H1 (cell line): ENCODE data around the gene PKP3. TPM values are rescaled to one million over a fixed set of nuclear protein-coding genes. Genes with fewer than 3 reads are reported as not detected.

Experiments used
- CTCF ChIA-PET: fragments of 300-600 bp; sonication (Branson Sonifier 250); formaldehyde crosslinking; loops from one replicate; lab custom pipeline; 2021; ENCODE audit not compliant: partially characterized antibody; lab: Charles Lee
- POLR2A ChIA-PET: fragments of 300-600 bp; sonication (Branson Sonifier 250); formaldehyde crosslinking; loops from one replicate; lab custom pipeline; 2021; ENCODE audit warnings: inconsistent platforms; ENCODE audit not compliant: partially characterized antibody; lab: Charles Lee
- DNase-seq, 2 experiments: peaks; one replicate each; pipeline versions ENCODE4 v3.0.0 to v3.0.0-alpha.2; 2010 to 2022; ENCODE audit warnings: low spot score in 2 of 2, low read depth in 1 of 2, mixed read lengths in 1 of 2
- FAIRE-seq: peaks from 2 replicates; lab custom pipeline; 2011; peaks lifted over from hg19 to GRCh38; lab: Jason Lieb, UNC
- H2AFZ ChIP-seq: 2 replicates; pipeline ENCODE4 v1.8.1; 2012; ENCODE audit warnings: low read length, inconsistent platforms
- H2AK5ac ChIP-seq: 2 replicates; pipeline ENCODE4 v1.6.1; 2013; ENCODE audit warnings: low read depth, low read length
- H2BK120ac ChIP-seq: replicated peaks from 2 replicates; pipeline ENCODE3; 2013; ENCODE audit warnings: low read depth, low read length, inconsistent platforms
- H2BK12ac ChIP-seq: 2 replicates; pipeline ENCODE4 v1.6.1; 2013; ENCODE audit warnings: low read depth, low read length
- H2BK15ac ChIP-seq: 2 replicates; pipeline ENCODE4 v1.6.1; 2013; ENCODE audit warnings: low read length
- H2BK20ac ChIP-seq: 2 replicates; pipeline ENCODE4 v1.6.1; 2013; ENCODE audit warnings: low read length
- H2BK5ac ChIP-seq: 2 replicates; pipeline ENCODE4 v1.6.1; 2013; ENCODE audit warnings: low read depth, low read length
- H3K14ac ChIP-seq: 2 replicates; pipeline ENCODE4 v1.6.1; 2013; ENCODE audit warnings: inconsistent platforms; ENCODE audit not compliant: insufficient read length
- H3K18ac ChIP-seq: 2 replicates; pipeline ENCODE4 v1.6.1; 2013; ENCODE audit warnings: low read length; ENCODE audit errors: extremely low read depth
- H3K23ac ChIP-seq: 2 replicates; pipeline ENCODE4 v1.6.1; 2013; ENCODE audit warnings: inconsistent platforms; ENCODE audit not compliant: insufficient read length
- H3K23me2 ChIP-seq: 2 replicates; pipeline ENCODE4 v1.6.1; 2013; ENCODE audit warnings: low read depth, low read length
- H3K27ac ChIP-seq: 2 replicates; pipeline ENCODE4 v1.6.1; 2011; ENCODE audit warnings: low read depth, low read length, inconsistent platforms
- H3K27me3 ChIP-seq, 4 experiments: replicated peaks in 1 of 4; 1 replicate in 1 of 4; 2 replicates in 3 of 4; pipeline versions ENCODE4 v1.6.1 to v1.8.1; 2011 to 2013; ENCODE audit warnings: low read length in 3 of 4, mild to moderate bottlenecking in 3 of 4, inconsistent platforms in 2 of 4, mixed read lengths in 2 of 4, moderate library complexity in 1 of 4; ENCODE audit not compliant: control insufficient read depth in 3 of 4, insufficient read depth in 3 of 4; ENCODE audit errors: extremely low read depth in 1 of 4
- H3K36me3 ChIP-seq, 4 experiments: 2 replicates each; pipeline versions ENCODE4 v1.6.1 to v1.8.1; 2011 to 2013; ENCODE audit warnings: mild to moderate bottlenecking in 4 of 4, low read length in 3 of 4, moderate library complexity in 2 of 4, control low read depth in 1 of 4, inconsistent platforms in 1 of 4; ENCODE audit not compliant: insufficient read depth in 4 of 4, control insufficient read depth in 2 of 4
- H3K4ac ChIP-seq: replicated peaks from 2 replicates; pipeline ENCODE3; 2013; ENCODE audit warnings: low read length, low read depth, mixed read lengths, inconsistent platforms; ENCODE audit not compliant: insufficient read length
- H3K4me1 ChIP-seq, 4 experiments: replicated peaks in 1 of 4; 1 replicate in 1 of 4; 2 replicates in 3 of 4; pipeline versions ENCODE4 v1.6.1 to v1.8.1; 2011 to 2013; ENCODE audit warnings: low read length in 3 of 4, inconsistent platforms in 2 of 4, mixed read lengths in 1 of 4; ENCODE audit not compliant: insufficient read depth in 4 of 4, control insufficient read depth in 3 of 4
- H3K4me2 ChIP-seq, 2 experiments: 2 replicates each; pipeline versions ENCODE4 v1.6.1 to v1.8.1; 2011 to 2013; ENCODE audit warnings: low read depth in 2 of 2, low read length in 2 of 2, control low read depth in 1 of 2, inconsistent platforms in 1 of 2, mild to moderate bottlenecking in 1 of 2; ENCODE audit not compliant: insufficient read depth in 1 of 2
- H3K4me3 ChIP-seq, 4 experiments: fragments of 200-600, 300-600 bp in 1 of 4; sonication (generic), shearing (Covaris generic), sonication (Bioruptor Twin) in 1 of 4; 2 replicates each; pipeline versions ENCODE4 v1.5.1 to v1.8.1; 2011 to 2016; ENCODE audit warnings: low read length in 4 of 4, low read depth in 3 of 4, control low read depth in 2 of 4, inconsistent platforms in 2 of 4, mild to moderate bottlenecking in 2 of 4, mixed read lengths in 1 of 4, moderate library complexity in 1 of 4; ENCODE audit not compliant: insufficient read depth in 2 of 4; ENCODE audit errors: extremely low read depth in 1 of 4
- H3K56ac ChIP-seq: replicated peaks from 2 replicates; pipeline ENCODE3; 2013; ENCODE audit warnings: low read depth, mild to moderate bottlenecking, mixed read lengths, low read length, inconsistent platforms; ENCODE audit not compliant: insufficient read length
- H3K79me1 ChIP-seq: 2 replicates; pipeline ENCODE4 v1.6.1; 2013; ENCODE audit warnings: low read depth, low read length, control low read depth
- H3K79me2 ChIP-seq, 2 experiments: 2 replicates each; pipeline versions ENCODE4 v1.6.1 to v1.8.1; 2012 to 2013; ENCODE audit warnings: low read length in 2 of 2, mild to moderate bottlenecking in 2 of 2, inconsistent platforms in 1 of 2; ENCODE audit not compliant: insufficient read depth in 2 of 2, control insufficient read depth in 1 of 2
- H3K9ac ChIP-seq, 4 experiments: replicated peaks in 1 of 4; 1 replicate in 1 of 4; 2 replicates in 3 of 4; pipeline versions ENCODE4 v1.6.1 to v1.8.1; 2011 to 2013; ENCODE audit warnings: low read depth in 3 of 4, low read length in 3 of 4, control low read depth in 2 of 4, mild to moderate bottlenecking in 2 of 4, moderate library complexity in 2 of 4, inconsistent platforms in 1 of 4; ENCODE audit errors: extremely low read depth in 1 of 4
- H3K9me3 ChIP-seq, 2 experiments: 2 replicates each; pipeline versions ENCODE4 v1.6.1 to v1.8.1; 2012 to 2013; ENCODE audit warnings: mild to moderate bottlenecking in 2 of 2, moderate library complexity in 2 of 2, control low read depth in 1 of 2, inconsistent platforms in 1 of 2, low read depth in 1 of 2, low read length in 1 of 2, mixed read lengths in 1 of 2; ENCODE audit not compliant: insufficient read depth in 2 of 2
- H4K20me1 ChIP-seq, 2 experiments: replicated peaks in 1 of 2; 2 replicates each; pipeline versions ENCODE3 to v1.8.1; 2011 to 2013; ENCODE audit warnings: inconsistent platforms in 2 of 2, low read length in 2 of 2, mild to moderate bottlenecking in 1 of 2; ENCODE audit not compliant: insufficient read depth in 2 of 2, control insufficient read depth in 1 of 2
- H4K5ac ChIP-seq: 2 replicates; pipeline ENCODE4 v1.6.1; 2013; ENCODE audit warnings: low read length, low read depth, mixed read lengths, inconsistent platforms; ENCODE audit not compliant: insufficient read length
- H4K8ac ChIP-seq: 2 replicates; pipeline ENCODE4 v1.8.0; 2013; ENCODE audit warnings: mild to moderate bottlenecking, moderate library complexity, low read length, inconsistent platforms; ENCODE audit not compliant: insufficient read depth; ENCODE audit errors: extremely low read depth
- H4K91ac ChIP-seq: replicated peaks from 2 replicates; pipeline ENCODE3; 2013; ENCODE audit warnings: low read length, mixed read lengths, inconsistent platforms; ENCODE audit not compliant: insufficient read length
- CREB1 ChIP-seq: IDR thresholded peaks from 2 replicates; pipeline ENCODE4 v1.6.1; 2012; ENCODE audit warnings: inconsistent platforms
- FOSL1 ChIP-seq: IDR thresholded peaks from 2 replicates; pipeline ENCODE4 v1.6.1; 2011; ENCODE audit warnings: mild to moderate bottlenecking, low read depth, low read length, moderate library complexity; ENCODE audit not compliant: insufficient read depth
- HDAC6 ChIP-seq: IDR thresholded peaks from one replicate; pipeline ENCODE4 v1.7.1; 2012; ENCODE audit warnings: low read depth, mild to moderate bottlenecking, inconsistent platforms, low read length, moderate library complexity
- SRF ChIP-seq: IDR thresholded peaks from 2 replicates; pipeline ENCODE4 v1.6.1; 2011; ENCODE audit warnings: mild to moderate bottlenecking, low read depth, low read length, moderate library complexity
- WGBS, 2 experiments: shearing (Covaris generic) in 1 of 2; methylation state at CpG; one replicate each; pipeline versions ENCODE4 v1.1.6 to v1.1.7; 2013 to 2015; ENCODE audit warnings: low lambda C conversion rate in 2 of 2, mixed read lengths in 2 of 2, inconsistent platforms in 1 of 2, low coverage in 1 of 2, missing lambda C conversion rate in 1 of 2; ENCODE audit not compliant: insufficient replicate concordance in 2 of 2, insufficient coverage in 1 of 2, insufficient read length in 1 of 2; ENCODE audit errors: extremely low coverage in 1 of 2, missing lambda C conversion rate in 1 of 2; 5-methylcytosine and 5-hydroxymethylcytosine counted together
- polyA plus RNA-seq, 7 experiments: library from polyadenylated mRNA; depleted of rRNA in 3 of 7; stranded (reverse) in 5 of 7; unstranded in 2 of 7; fragments of >200 nt in 5 of 7; fragments of 200-250 nt in 2 of 7; gene quantifications; 1 replicate in 5 of 7; 2 replicates in 1 of 7; 4 replicates in 1 of 7; pipeline versions ENCODE4 v1.2.1 to v1.2.3, GENCODE V29; 2011 to 2013; ENCODE audit warnings: missing spikeins in 2 of 7, mixed read lengths in 2 of 7
- total RNA-seq: library from RNA; stranded (reverse); fragmentation: NEBNext Ultra II Directional; extraction: Animal tissue kit (Norgen Biotek cat#: 25700); gene quantifications from 2 replicates; pipeline ENCODE4 v1.2.1, GENCODE V29; 2021

PKP3 gene
- total and polyA plus RNA-seq, 2 of the 8 experiments (the other 6 are each of a cell fraction or from before 2014, with no cell fraction given), result 16.7 to 28.7 TPM

- Histone ChIP-seq H2AK5ac (no peak overlapping the region), H4K91ac (no peak overlapping the region), H3K14ac (no peak overlapping the region), H4K8ac (no peak overlapping the region), H4K20me1 (no peaks in the 10 kb centered on the region), H3K18ac (no peak overlapping the region), H2BK15ac (no peak overlapping the region), H3K23ac (no peak overlapping the region), H3K4ac (no peak overlapping the region), H3K79me2 (no peaks in the 10 kb centered on the region), H3K27me3 (no peaks in the 10 kb centered on the region), H3K9me3 (peaks cover 6 to 10% of the 10 kb centered on the region in 2 experiments; a peak in 3 of 4 replicates), H2BK120ac (no peak overlapping the region), H3K4me1 (no peaks in the 10 kb centered on the region; a peak in 1 of 7 replicates), H3K4me3 (no peak overlapping the region), H2AFZ (no peak overlapping the region), H3K79me1 (no peaks in the 10 kb centered on the region), H2BK5ac (no peak overlapping the region), H3K4me2 (no peak overlapping the region), H3K23me2 (no peaks in the 10 kb centered on the region), H3K36me3 (0 out of 8 replicates have a peak, but pooled peaks cover 0 to 2% (median 0%) of the 10 kb centered on the region in 4 experiments), H2BK12ac (no peak overlapping the region), H3K56ac (no peak overlapping the region), H2BK20ac (no peak overlapping the region), H3K27ac (no peak overlapping the region), H3K9ac (no peak overlapping the region), H4K5ac (no peak overlapping the region)
- DNase-seq, result no peak
- TF ChIP-seq HDAC6, result no peak
- TF ChIP-seq FOSL1, result no peak
- no peak for TF ChIP-seq SRF
- no peak for TF ChIP-seq CREB1
- CTCF ChIA-PET, result no interaction called here
- no peak for FAIRE-seq
- WGBS, 2 experiments, result 91% methylated on average over 16 of the region's 16 CpGs; no CpG with 5 or more reads in 1 of the 2 experiments
- POLR2A ChIA-PET, result interaction anchor here (1.0 kb wide), 1 partner anchor 18 kb away, joined by 3 read pairs; no protein-coding TSS in a partner anchor
These were observed 40.5 kb downstream of the PKP3 start for GRCh38 chr11:434496-434895.
